NCI-H1048 (cell line): ENCODE results near the gene ACAD8.
"Not testable (repeated sequence)": the region's sequence is repeated elsewhere in the genome, so short reads cannot be mapped to it uniquely, and the experiment has no call there.

Experiments used
- DNase-seq: peaks from one replicate; lab custom pipeline; 2025; lab: John Stamatoyannopoulos, UW

Gene ACAD8

DNA sequence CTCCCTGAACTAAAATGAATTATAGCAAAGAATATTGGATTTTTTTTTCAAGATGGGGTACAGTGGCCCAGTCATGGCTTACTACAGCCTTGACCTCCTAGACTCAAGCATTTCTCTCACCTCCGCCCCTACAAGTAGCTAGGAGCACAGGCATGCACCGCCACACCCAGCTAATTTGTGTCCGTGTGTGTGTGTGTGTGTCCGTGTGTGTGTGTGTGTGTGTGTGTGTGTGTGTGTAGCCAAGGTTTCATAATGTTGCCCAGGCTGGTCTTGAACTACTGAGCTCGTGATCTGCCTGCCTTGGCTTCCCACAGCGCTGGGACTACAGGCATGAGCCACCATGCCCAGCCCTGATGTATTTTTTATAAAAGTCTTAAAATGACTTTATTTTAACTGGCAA lies 12.8 kb upstream of the ACAD8 start:
- DNase-seq = no peak

DNA sequence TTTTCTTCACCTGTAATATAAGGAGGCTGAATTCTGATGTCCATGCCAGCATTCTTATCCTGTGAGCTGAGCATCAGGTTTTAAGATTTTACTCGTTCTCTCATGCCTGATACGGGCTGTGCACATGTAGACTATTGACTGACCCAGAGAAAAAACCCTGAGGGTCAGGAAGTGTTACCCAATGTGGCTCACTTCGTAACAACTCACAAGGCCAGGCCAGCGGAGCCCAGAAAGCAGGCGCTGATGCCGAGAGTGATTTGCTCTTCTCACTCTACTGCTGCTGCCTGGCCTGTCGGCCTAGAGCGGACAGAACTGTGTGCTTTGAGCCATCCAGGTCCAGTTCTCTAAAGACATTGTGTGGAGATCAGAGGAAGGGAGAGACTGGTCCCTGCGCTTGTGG lies 11.0 kb upstream of the ACAD8 start:
- DNase-seq = no peak

DNA sequence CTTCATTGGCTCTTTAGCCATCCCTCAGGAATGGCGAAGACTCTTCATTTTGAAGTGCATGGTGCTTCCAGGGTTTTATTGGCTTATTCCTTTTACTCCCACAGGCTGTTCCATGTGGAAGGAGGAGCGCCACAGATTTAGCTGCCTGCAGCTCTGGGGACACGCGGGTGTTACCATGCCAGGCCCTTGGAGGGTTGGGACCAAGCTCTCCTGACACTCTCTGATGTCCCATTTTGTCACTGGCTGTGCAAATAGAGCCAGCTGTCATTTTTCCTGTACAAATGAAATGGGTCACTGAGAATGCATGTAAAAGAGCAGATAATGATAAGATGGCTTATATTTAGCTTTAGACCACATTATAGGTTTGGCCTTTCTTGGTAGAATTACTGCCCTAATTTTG lies 9.5 kb upstream of the ACAD8 start:
- no peak for DNase-seq

DNA sequence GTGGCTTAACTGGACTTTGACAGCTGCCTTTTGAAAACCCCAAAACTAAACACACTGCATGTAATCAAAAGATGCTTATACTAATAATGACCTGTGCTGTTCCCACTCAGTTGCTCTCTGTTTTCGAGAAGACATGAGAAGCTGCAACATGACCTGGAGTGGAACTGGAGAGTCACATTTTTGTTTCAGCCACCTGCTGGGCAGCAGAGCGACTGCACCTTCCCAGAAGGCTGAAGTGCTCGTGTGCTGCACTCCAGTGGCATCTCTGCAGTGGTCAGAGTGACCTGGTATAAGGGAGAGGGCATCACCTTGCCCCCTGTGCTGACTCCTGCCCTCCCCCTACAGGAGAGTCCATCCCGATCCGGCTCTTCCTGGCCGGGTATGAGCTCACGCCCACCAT lies 8.8 kb upstream of the ACAD8 start:
- no peak for DNase-seq

DNA sequence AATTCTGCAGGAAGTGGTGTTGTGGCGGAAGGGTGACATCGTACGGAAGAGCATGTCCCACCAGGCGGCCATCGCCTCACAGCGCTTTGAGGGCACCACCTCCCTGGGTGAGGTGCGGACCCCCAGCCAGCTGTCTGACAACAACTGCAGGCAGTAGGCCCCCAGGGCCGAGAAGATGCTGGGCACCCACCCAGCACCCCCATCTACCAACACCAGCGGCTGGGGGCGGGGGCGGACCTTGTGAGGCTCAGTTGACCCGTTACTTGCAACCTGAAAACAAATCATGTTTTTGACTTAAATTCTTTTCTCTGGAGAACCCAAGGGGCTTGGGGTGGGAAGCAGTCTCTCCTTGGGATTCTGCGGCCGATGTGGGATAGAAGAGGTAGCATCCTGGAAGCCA lies 7.9 kb upstream of the ACAD8 start:
- no peak for DNase-seq

DNA sequence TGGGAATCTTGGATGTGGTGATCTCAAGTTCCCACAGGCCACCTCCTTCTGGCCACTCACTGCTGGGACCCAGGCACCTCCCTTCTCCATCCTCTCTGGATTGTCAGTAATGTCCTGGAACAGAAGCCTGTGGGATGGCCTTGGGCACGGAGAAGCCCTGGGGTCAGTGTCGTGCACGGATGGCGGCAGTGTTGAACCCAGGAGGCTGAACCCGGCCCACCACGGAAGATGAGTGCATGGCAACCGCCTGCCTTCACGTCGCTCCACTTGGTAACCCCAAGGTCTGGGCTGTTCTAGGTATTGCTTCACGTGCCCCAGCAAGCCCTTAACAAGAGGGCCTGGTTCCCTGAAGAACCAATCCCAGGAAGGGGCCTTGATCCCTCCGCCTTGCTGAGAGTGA lies 7.3 kb upstream of the ACAD8 start:
- DNase-seq = no peak

DNA sequence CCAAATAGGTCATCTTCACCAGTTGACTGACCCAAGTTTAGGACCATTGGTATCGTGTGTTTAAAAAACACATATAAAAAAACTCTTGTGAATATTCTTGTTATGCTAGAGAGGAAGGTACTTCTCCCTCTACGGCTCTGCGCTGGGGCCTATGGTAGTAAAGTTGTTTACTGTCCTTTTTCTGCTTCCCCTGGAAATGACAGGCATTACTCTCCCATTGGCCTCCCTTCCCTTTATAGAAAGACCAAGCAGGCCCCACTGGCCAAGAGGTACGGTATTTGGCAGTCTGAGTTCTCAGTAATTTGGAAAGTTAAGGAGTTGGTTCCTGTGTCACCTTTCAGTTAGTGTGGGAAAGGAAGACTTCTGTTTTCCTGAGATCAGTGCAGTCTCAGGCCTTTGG lies 6.7 kb upstream of the ACAD8 start:
- DNase-seq = no peak

DNA sequence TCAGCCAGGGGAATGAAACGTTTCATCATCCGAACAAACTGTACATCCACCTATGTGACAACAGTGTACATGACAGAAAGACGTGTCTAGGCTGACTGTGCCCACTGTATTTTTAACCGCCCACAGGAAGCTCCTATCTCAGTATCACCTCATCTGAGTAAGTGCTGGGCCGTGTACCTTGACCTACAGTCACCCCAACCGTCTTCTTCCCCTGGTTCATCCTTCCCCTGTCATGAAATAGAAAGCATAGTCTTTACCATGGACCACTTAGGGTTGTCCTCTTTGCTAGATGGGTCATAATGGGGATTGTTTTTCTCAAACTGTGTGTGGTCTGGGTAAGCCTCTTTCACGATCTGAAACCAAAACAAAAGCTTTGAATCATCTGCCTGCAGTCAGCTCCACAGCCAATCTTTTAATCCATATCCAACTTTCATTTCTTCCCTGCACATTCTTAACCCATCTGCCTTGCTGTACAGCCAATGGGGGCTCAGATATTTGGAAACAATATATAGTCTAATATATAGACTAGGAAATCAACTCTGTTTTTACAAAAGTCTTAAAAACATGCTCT lies 4.4 kb upstream of the ACAD8 start:
- DNase-seq = no peak

DNA sequence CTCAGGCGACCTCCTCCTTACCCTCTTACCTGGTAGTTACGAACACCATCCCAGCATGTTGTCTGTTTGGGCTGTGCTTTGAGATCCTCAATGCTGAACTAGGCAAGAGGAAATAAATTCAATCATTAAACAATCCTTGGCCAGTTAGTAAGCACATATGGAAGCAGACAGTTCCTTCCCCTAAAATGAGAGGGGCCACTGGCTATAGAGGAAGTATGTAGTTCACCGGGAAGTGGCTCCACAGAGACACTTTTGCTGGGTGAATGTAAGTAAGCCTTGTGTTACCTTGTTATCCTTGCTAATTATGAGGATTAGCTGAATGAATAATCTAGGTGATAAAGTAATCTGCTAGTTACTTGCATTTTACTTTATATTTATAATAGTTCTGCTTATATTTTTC lies 3.1 kb upstream of the ACAD8 start:
- no peak for DNase-seq

DNA sequence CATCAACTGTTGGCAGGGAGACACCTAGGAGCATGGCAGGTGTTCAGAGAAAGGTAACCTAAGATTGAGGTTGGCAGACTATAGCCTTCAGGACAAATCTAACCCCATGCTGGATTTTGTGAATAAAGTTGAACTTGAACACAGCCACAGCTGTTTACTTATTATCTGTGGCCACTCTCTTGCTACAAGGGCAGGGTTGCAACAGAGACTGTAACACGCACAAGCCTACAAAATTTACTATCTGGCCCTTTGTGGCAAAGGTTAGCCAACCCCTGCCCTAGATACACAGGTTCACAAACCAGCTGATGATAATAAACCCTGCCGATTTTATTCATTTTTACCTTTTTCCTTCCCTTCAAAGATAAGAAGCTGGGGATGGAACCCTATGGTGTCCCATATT lies 2.7 kb upstream of the ACAD8 start:
- DNase-seq = no peak

DNA sequence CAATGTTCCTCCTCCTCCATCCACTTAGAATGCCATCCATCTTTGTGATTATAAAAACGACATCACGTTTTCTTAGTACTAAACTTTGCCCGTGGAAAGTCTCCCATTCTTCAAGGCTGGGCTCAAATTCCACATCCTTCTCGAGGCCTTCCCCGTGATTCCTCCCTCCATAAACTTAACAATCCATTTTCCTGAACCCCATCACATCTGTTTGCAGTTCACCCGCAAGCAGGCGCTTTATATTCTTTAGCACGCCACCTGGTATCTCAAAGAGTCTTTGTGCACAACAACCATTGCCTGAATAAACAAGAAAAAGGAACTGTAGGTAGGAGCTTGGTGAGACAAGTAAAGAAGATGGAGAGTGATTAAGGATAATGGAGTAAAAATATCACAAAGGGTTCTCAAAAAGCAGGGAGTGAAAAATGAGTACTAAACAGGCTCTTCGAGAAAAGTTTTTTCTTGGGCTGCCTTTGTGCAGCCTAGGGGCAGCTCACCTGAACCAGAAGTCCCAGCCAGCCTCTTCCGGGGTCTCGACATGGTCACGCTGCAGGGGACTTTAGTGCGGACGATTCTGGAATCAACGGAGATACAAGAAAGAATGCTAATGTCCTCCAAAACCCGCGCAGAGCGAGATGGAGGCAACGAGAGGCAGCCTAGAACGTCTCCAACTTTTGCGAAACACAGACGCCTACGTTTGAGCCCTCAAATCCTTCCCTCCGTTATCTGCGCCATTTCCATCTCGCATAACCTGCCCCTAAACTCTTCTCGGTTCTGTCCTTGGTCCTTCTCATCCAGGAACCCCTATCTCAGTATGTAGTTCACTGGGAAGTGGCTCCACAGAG lies 801 bp upstream of the ACAD8 start:
- no peak for DNase-seq

DNA sequence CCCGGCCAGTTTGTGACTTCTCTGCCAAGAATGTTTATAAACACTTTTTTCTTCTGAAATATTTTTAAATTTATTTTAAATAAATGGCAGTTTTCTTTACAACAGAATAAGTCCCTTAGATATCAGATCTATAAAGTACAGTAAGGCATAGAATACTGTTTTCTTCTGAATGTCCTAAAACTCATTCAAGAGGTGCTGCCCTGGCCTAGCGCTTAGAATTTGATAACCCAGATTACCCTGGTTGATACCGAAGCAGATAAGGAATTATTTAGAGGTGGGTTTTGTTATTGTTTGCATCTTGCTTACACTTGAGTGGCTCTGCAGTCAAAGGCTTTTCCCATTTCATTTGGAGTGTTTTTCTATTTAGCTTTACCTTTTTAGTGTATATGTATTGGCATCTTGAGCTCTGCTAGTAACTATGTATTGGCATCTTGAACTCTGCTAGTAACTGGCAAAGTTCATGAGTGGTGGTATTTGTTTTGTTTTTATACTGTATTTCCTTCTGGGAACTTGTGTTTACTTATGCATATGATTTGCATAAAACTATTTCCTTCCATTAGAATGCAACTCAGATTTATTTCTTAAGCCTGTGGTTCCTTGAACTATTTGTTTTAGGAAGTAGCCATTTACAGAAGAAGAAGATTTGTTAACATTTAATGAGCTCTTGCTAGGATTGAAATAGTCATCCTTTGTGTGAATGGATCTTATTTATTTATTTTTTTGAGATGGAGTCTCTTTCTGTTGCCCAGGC lies 1.2 kb downstream of the ACAD8 start:
- DNase-seq = no peak

DNA sequence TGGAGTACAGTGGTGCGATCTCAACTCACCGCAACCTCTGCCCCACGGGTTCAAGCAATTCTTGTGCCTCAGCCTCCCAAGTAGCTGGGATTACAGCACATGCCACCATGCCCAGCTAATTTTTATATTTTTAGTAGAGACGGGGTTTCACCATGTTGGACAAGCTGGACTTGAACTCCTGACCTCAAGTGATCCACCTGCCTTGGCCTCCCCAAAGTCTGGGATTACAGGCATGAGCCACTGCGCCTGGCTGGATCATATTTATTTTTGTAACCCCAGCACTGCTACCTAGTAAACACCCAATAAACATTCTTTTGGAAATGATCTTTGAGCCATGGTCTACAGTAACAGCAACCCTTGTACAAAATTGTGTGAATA lies 1.8 kb downstream of the ACAD8 start:
- not testable (repeated sequence) for DNase-seq

DNA sequence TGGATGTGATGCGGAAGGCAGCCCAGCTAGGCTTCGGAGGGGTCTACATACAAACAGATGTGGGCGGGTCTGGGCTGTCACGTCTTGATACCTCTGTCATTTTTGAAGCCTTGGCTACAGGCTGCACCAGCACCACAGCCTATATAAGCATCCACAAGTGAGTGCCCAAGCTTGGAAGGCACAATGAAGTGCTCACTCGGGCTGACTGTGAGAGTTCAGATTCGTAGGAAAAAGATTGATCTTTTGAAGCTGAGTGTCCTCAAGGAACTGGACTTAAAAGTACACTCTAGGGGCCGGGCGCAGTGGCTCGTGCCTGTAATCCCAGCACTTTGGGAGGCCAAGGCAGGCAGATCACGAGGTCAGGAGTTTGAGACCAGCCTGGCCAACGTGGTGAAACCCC lies 3.7 kb downstream of the ACAD8 start:
- no peak for DNase-seq

DNA sequence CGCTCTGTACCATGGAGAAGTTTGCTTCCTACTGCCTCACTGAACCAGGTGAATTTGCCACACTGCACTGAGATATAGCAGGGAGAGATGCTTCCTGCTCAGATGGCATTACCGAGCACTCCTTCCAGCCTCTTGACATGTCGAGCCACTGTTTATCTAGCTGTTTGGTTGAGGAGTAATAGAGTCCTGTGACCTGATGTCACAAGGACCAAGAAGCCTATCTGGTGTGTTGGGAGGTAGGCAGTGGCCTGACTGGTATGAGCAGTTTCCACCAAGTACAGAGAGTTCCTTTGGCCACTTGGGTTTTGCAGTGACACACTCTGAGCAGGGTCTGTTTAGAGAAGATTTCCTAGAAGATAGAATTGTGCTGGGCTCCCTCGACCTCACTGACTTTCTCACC lies 5.2 kb downstream of the ACAD8 start:
- no peak for DNase-seq

DNA sequence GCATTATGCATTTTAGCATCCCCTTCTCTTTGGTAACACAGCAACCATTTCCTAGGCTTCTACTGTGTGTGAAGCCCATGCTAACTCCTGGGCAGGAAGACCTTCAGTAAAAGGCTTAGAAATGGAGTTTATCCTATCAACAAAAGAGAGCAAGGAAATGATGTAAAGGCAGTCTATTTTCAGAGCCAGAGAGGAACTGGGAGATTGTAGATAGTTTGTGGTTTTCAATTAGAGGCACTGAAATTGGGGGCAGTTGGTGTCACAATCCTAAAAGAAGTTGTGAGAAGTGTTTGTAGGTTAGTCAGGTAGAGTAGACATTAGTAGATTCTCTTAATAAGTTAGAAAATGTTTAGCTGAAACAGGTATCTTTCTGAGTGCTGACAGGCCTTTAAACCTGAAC lies 7.1 kb downstream of the ACAD8 start:
- no peak for DNase-seq

DNA sequence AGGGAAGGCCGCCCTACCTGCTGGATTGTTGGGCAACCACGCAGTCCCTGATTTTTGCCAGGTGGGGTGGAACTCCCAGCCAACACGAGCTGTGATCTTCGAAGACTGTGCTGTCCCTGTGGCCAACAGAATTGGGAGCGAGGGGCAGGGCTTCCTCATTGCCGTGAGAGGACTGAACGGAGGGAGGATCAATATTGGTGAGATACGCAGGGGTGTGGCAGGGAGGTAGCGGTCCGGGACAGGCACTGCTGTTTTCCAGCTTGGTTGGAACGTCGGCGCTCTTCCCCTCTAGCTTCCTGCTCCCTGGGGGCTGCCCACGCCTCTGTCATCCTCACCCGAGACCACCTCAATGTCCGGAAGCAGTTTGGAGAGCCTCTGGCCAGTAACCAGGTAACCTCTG lies 7.6 kb downstream of the ACAD8 start:
- DNase-seq = no peak

DNA sequence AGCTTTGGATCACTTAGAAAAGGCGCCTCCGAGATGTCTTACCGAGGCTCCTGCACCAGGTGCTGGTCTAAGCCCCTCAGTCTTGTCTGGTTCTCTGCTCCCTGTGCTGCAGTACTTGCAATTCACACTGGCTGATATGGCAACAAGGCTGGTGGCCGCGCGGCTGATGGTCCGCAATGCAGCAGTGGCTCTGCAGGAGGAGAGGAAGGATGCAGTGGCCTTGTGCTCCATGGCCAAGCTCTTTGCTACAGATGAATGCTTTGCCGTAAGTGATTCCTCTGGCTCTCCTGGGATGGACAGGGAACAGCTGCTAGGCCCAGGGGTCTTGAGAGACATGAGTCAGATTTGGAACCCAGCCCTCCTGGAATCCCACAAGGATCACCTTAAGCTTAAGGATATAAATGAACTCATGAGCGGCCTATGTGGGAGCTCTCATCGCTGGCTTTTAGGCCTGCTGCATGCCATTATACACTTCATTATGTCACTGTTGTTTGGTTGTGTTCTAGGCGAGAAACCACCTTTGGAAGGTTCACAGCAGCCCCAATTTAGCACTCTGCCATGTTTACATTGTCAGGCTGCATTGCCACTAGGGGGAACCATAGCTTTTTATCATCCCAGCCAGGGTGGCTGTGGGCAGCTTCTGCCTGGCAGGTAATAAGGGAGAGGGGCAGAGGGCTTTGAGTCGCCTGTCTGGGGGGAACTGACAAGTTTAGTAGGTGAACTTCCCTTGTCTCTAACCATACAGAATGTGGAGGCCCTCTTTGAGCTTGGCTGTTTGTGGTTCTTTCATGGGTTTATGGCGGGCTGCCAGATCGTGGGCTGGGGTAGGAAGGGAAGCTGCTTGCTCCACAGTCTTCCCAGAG lies 8.5 kb downstream of the ACAD8 start:
- no peak for DNase-seq

DNA sequence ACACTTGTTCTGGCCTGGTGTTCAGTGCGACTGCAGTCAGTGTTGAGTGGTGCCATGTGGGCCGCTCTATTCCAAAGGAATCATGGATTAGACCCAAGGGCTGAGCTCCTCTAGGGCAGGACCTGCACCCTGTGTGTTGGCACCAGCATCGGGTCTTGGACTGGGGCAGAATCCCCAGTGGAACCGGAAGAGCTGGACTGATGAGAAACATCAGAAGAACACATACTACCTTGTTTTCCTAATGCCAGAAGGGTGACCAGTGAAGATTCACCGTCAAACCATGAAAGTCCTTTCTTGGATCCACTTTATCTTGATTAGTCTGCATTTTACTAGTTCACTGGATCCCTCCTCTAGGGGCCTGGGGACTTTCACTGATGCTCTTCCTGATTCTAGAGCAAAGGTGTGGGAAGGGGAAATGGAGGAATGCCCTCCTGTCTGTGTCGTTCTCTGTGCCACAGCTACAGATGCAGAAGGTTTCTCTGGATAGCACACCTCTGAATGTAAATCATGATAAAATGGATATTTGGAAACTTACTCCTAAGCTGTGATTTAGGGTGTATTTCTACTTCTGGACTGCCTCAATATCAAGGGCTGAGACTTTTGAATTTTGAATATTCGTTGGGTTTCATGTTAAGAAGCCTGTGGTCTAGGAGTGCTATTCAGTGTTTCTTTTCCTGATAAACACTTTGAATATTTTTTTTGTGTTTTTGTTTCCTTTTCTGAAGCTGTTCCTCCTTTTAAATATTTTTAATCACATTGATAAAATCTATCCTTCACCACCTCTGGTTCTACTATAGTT lies 11.8 kb downstream of the ACAD8 start:
- DNase-seq = no peak

DNA sequence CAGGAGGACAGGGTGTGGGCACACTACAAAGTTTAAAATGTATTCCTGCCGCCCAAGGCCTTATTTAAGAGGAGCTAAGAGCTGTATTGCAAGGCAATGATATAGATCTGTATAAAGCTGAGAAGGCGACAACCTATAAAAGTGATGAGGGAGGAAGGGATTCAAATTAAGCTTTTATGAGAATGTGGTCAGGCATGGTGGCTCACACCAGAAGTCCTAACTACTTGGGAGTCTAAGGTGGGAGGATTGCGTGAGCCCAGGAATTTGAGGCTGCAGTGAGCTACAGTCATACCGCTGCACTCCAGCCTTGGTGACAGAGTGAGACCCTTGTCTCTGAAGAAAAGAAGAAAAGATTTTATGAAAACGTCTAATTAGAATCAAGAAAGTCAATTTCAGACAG lies 13.1 kb downstream of the ACAD8 start:
- DNase-seq = no peak

DNA sequence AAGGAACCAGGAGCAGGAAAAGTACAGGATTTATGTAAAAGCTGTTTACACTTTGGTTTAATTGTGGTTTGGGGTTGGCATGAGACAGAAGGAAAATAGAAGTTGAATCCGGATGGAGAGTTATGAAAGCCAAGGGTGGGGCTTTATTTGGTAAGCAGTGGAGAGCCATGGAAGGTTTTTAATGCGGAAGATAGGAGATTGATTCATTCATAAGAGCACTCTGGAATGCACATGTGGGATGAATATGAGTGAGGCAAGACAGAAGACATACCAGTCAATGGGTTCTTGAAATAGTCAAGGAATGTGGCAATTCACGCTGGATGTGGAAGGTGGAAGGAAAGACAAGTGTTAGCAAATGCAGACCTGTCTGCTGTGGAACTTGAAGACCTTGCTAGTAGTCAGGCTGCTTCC lies 13.5 kb downstream of the ACAD8 start:
- DNase-seq = no peak

DNA sequence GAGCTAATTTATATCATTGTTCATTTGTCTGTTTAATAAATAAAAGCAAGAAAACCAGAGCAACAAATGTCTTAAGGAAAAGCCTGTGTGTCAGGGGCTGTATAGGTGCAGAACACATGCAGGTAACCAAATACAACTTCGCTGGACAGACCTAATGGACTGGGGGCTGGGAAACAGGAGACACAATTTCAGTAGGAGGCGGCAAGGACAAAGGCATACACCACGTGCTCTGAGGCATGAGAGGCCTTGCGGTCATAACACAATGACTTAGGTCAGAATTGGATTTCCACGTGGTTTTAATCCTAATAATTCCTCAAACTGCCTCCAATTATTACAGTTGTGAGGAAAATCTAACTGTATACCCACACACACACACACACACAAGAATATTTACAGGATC lies 14.1 kb downstream of the ACAD8 start:
- DNase-seq = no peak
